Fibroblast of lung (primary cell): ENCODE data around the gene TRMU. TPM values are rescaled to one million over a fixed set of nuclear protein-coding genes. Genes with fewer than 3 reads are reported as not detected.
A peak's percentile ranks its signal among the peaks of the same experiment; 100 is the strongest.

Experiments used
- DNase-seq, 2 donors: peaks; one replicate each; pipeline versions ENCODE4 v3.0.0 to v3.0.0-alpha.2; 2010; ENCODE audit warnings: low read depth in 2 of 2
- H2AFZ ChIP-seq: 2 replicates; pipeline ENCODE4 v1.5.1; 2012; ENCODE audit warnings: low read length, control low read depth, inconsistent platforms
- H3K27ac ChIP-seq: 2 replicates; pipeline ENCODE4 v1.5.1; 2011; ENCODE audit warnings: low read length, control low read depth; ENCODE audit not compliant: insufficient read depth
- H3K27me3 ChIP-seq: 2 replicates; pipeline ENCODE4 v1.5.1; 2011; ENCODE audit warnings: mild to moderate bottlenecking, low read length; ENCODE audit not compliant: control insufficient read depth, insufficient read depth
- H3K36me3 ChIP-seq: 2 replicates; pipeline ENCODE4 v1.5.1; 2011; ENCODE audit warnings: low read length; ENCODE audit not compliant: control insufficient read depth, insufficient read depth
- H3K4me1 ChIP-seq: 2 replicates; pipeline ENCODE4 v1.5.1; 2011; ENCODE audit warnings: low read length; ENCODE audit not compliant: control insufficient read depth, insufficient read depth; ENCODE audit errors: extremely low read depth
- H3K4me2 ChIP-seq: 2 replicates; pipeline ENCODE4 v1.5.1; 2011; ENCODE audit warnings: low read length, control low read depth; ENCODE audit not compliant: insufficient read depth; ENCODE audit errors: extremely low read depth
- H3K4me3 ChIP-seq, 4 experiments: fragments of 200-600 bp in 1 of 4; sonication (generic) in 1 of 4; replicated peaks in 1 of 4; 2 replicates each; pipeline ENCODE4 v1.5.1; 2011 to 2016; ENCODE audit warnings: low read length in 4 of 4, low read depth in 3 of 4, mild to moderate bottlenecking in 3 of 4, control low read depth in 2 of 4, inconsistent platforms in 1 of 4, mixed read lengths in 1 of 4; ENCODE audit not compliant: insufficient read depth in 1 of 4; ENCODE audit errors: control extremely low read depth in 1 of 4
- H3K79me2 ChIP-seq: 2 replicates; pipeline ENCODE4 v1.5.1; 2012; ENCODE audit warnings: mild to moderate bottlenecking, low read length, inconsistent platforms; ENCODE audit not compliant: control insufficient read depth, insufficient read depth
- H3K9ac ChIP-seq: 2 replicates; pipeline ENCODE4 v1.5.1; 2011; ENCODE audit warnings: mild to moderate bottlenecking, low read length, control low read depth; ENCODE audit not compliant: insufficient read depth
- H3K9me3 ChIP-seq: 2 replicates; pipeline ENCODE4 v1.5.1; 2012; ENCODE audit warnings: low read depth, low read length; ENCODE audit not compliant: control insufficient read depth, insufficient read depth
- H4K20me1 ChIP-seq: 2 replicates; pipeline ENCODE4 v1.5.1; 2011; ENCODE audit warnings: low read length; ENCODE audit not compliant: control insufficient read depth, insufficient read depth; ENCODE audit errors: extremely low read depth
- CTCF ChIP-seq, 2 donors: IDR thresholded peaks in 1 of 2; conservative IDR thresholded peaks in 1 of 2; 1 replicate in 1 of 2; 2 replicates in 1 of 2; pipeline ENCODE4 v1.5.1; 2011 to 2012; ENCODE audit warnings: low read length in 2 of 2, control low read depth in 1 of 2, inconsistent platforms in 1 of 2, low read depth in 1 of 2, mild to moderate bottlenecking in 1 of 2
- EZH2 ChIP-seq: IDR thresholded peaks from 2 replicates; pipeline ENCODE4 v1.5.1; 2012; ENCODE audit warnings: low read length, control low read depth, mild to moderate bottlenecking; ENCODE audit errors: missing control alignments
- polyA plus RNA-seq, 2 donors: library from polyadenylated mRNA; depleted of rRNA in 1 of 2; stranded (reverse) in 1 of 2; unstranded in 1 of 2; fragments of >200 nt; gene quantifications; 2 replicates each; pipeline ENCODE4 v1.2.1, GENCODE V29; 2011 to 2012; ENCODE audit warnings: missing spikeins in 1 of 2
- total RNA-seq: library from RNA; depleted of rRNA; stranded (reverse); fragments of >200 nt; gene quantifications from 2 replicates; pipeline ENCODE4 v1.2.1, GENCODE V29; 2014

TRMU gene
- total and polyA plus RNA-seq, 2 donors (not counting 1 experiment from before 2014, with no cell fraction given) = 18.4 to 22.1 TPM

GRCh38 chr22:46303347-46303965 is 32.1 kb upstream of the TRMU start:
- no peaks in the 10 kb centered on the region for H3K9me3 ChIP-seq
- peak; percentile 24 to 49 for DNase-seq
- peaks cover 77% of the 10 kb centered on the region for H3K79me2 ChIP-seq
- H2AFZ ChIP-seq = peak overlapping the region; percentile 8
- H3K4me3 ChIP-seq = no peak overlapping the region
- H3K9ac ChIP-seq = no peak overlapping the region
- TF ChIP-seq CTCF (conservative IDR thresholded peaks at IDR 0.05 in 1 of 2, IDR thresholded peaks at IDR 0.05 in 1 of 2; ENCODE audit: low read depth in 1 of 2, low read length in 2 of 2) (no peak), EZH2 (no peak)
- no peaks in the 10 kb centered on the region for H3K27me3 ChIP-seq
- peak overlapping the region; percentile 51 for H3K27ac ChIP-seq
- H3K4me1 ChIP-seq = peaks cover 2% of the 10 kb centered on the region
- H3K4me2 ChIP-seq = no peak overlapping the region
- H3K36me3 ChIP-seq = peaks cover 7% of the 10 kb centered on the region
- H4K20me1 ChIP-seq = no peaks in the 10 kb centered on the region

GRCh38 chr22:46308283-46308988 is 27.1 kb upstream of the TRMU start:
- H3K4me1 ChIP-seq = peaks cover 2% of the 10 kb centered on the region
- H3K9me3 ChIP-seq = no peaks in the 10 kb centered on the region
- no peak overlapping the region for H3K27ac ChIP-seq
- no peak overlapping the region for H3K4me3 ChIP-seq
- H3K27me3 ChIP-seq = no peaks in the 10 kb centered on the region
- no peak overlapping the region for H3K4me2 ChIP-seq
- DNase-seq = no peak
- H3K9ac ChIP-seq = no peak overlapping the region
- peaks cover 56% of the 10 kb centered on the region for H3K79me2 ChIP-seq
- H4K20me1 ChIP-seq = no peaks in the 10 kb centered on the region
- H2AFZ ChIP-seq = no peak overlapping the region
- peaks cover 3% of the 10 kb centered on the region for H3K36me3 ChIP-seq
- no peak for TF ChIP-seq EZH2
- TF ChIP-seq CTCF (conservative IDR thresholded peaks at IDR 0.05 in 1 of 2, IDR thresholded peaks at IDR 0.05 in 1 of 2; ENCODE audit: low read depth in 1 of 2, low read length in 2 of 2) = no peak

GRCh38 chr22:46309526-46310085 is 25.9 kb upstream of the TRMU start:
- Histone ChIP-seq H3K9ac (no peak overlapping the region), H3K9me3 (no peaks in the 10 kb centered on the region), H3K79me2 (peaks cover 47% of the 10 kb centered on the region), H3K4me1 (no peaks in the 10 kb centered on the region), H3K4me3 (no peak overlapping the region), H3K27me3 (no peaks in the 10 kb centered on the region), H2AFZ (no peak overlapping the region), H3K36me3 (peaks cover 6% of the 10 kb centered on the region), H4K20me1 (no peaks in the 10 kb centered on the region), H3K4me2 (no peak overlapping the region), H3K27ac (no peak overlapping the region)
- no peak for DNase-seq
- TF ChIP-seq CTCF (conservative IDR thresholded peaks at IDR 0.05 in 1 of 2, IDR thresholded peaks at IDR 0.05 in 1 of 2; ENCODE audit: low read depth in 1 of 2, low read length in 2 of 2) (no peak), EZH2 (no peak)
